Neural cell (in vitro differentiated cells): ENCODE measurements around the gene SLC25A21. TPM values are rescaled to one million over a fixed set of nuclear protein-coding genes. Genes with fewer than 3 reads are reported as not detected.

ENCODE experiments used
- H2AFZ ChIP-seq: fragments of 200-600, 300-800 bp; sonication (generic), shearing (Covaris generic); 2 replicates; pipeline ENCODE4 v1.6.0; 2014; ENCODE audit warnings: low read depth, mild to moderate bottlenecking, antibody characterized with exemption, low read length, moderate library complexity
- H3F3A ChIP-seq: fragments of 200-600 bp; shearing (Covaris generic); 2 replicates; pipeline ENCODE4 v1.6.1; 2016; ENCODE audit warnings: mild to moderate bottlenecking, moderate library complexity, mixed read lengths, antibody characterized with exemption, low read length; ENCODE audit not compliant: insufficient read depth, poor library complexity, severe bottlenecking
- H3K27ac ChIP-seq: fragments of 200-600, 300-800 bp; sonication (generic), shearing (Covaris generic); 2 replicates; pipeline ENCODE4 v1.5.1; 2014; ENCODE audit warnings: mild to moderate bottlenecking, low read length, moderate library complexity
- H3K27me3 ChIP-seq: fragments of 300-800, 200-600 bp; sonication (generic), shearing (Covaris generic); 2 replicates; pipeline ENCODE4 v1.6.0; 2014; ENCODE audit warnings: mild to moderate bottlenecking, low read depth, low read length, moderate library complexity; ENCODE audit not compliant: insufficient read depth
- H3K36me3 ChIP-seq: fragments of 300-800, 200-600 bp; sonication (generic), shearing (Covaris generic); 2 replicates; pipeline ENCODE4 v1.5.1; 2014; ENCODE audit warnings: mild to moderate bottlenecking, antibody characterized with exemption, low read length, moderate library complexity; ENCODE audit not compliant: insufficient read depth
- H3K4me2 ChIP-seq: fragments of 300-800, 200-600 bp; sonication (generic), shearing (Covaris generic); 2 replicates; pipeline ENCODE4 v1.6.0; 2014; ENCODE audit warnings: mild to moderate bottlenecking, low read length
- H3K4me3 ChIP-seq: fragments of 300-800, 200-600 bp; sonication (generic), shearing (Covaris generic); 2 replicates; pipeline ENCODE4 v1.5.1; 2014; ENCODE audit warnings: mild to moderate bottlenecking, low read length, moderate library complexity
- H3K79me2 ChIP-seq: fragments of 200-600 bp; shearing (Covaris generic); replicated peaks from 2 replicates; pipeline ENCODE4 v1.6.0; 2014; ENCODE audit warnings: mild to moderate bottlenecking, low read length, moderate library complexity; ENCODE audit not compliant: insufficient read depth
- H3K9ac ChIP-seq: fragments of 300-800, 200-600 bp; sonication (generic), shearing (Covaris generic); 2 replicates; pipeline ENCODE4 v1.6.1; 2016; ENCODE audit warnings: mild to moderate bottlenecking, low read length, mixed read lengths
- H3K9me2 ChIP-seq: fragments of 200-600 bp; shearing (Covaris generic); 2 replicates; pipeline ENCODE4 v1.6.1; 2016; ENCODE audit warnings: mild to moderate bottlenecking, low read length, mixed read lengths; ENCODE audit not compliant: insufficient read depth
- H3K9me3 ChIP-seq: fragments of 200-600, 300-800 bp; sonication (generic), shearing (Covaris generic); 2 replicates; pipeline ENCODE4 v1.6.1; 2016; ENCODE audit warnings: mild to moderate bottlenecking, mixed run types, low read length, moderate library complexity, mixed read lengths
- H4K20me1 ChIP-seq: fragments of 200-600 bp; shearing (Covaris generic); 2 replicates; pipeline ENCODE4 v1.6.1; 2016; ENCODE audit warnings: mild to moderate bottlenecking, mixed run types; ENCODE audit not compliant: insufficient read depth
- CTCF ChIP-seq: fragments of 450-650 bp; IDR thresholded peaks from 2 replicates; pipeline ENCODE4 v1.5.1; 2014; ENCODE audit warnings: antibody characterized with exemption, mild to moderate bottlenecking, moderate library complexity; ENCODE audit not compliant: poor library complexity, severe bottlenecking
- EP300 ChIP-seq: fragments of 450-650 bp; conservative IDR thresholded peaks from 2 replicates; pipeline ENCODE4 v1.6.1; 2014; ENCODE audit warnings: antibody characterized with exemption, mild to moderate bottlenecking, moderate library complexity; ENCODE audit not compliant: poor library complexity, severe bottlenecking
- EZH2 ChIP-seq: fragments of 200-600, 300-800 bp; shearing (Covaris generic), sonication (generic); IDR thresholded peaks from 2 replicates; pipeline ENCODE4 v1.6.1; 2014; ENCODE audit warnings: antibody characterized with exemption, low read length, borderline replicate concordance, mild to moderate bottlenecking; ENCODE audit not compliant: insufficient read depth, poor library complexity, severe bottlenecking
- MXI1 ChIP-seq: fragments of 450-650 bp; conservative IDR thresholded peaks from 2 replicates; pipeline ENCODE4 v1.6.1; 2014; ENCODE audit warnings: antibody characterized with exemption, mild to moderate bottlenecking; ENCODE audit not compliant: poor library complexity, severe bottlenecking
- POLR2AphosphoS5 ChIP-seq: IDR thresholded peaks from 2 replicates; pipeline ENCODE4 v1.6.1; 2012
- RAD21 ChIP-seq: fragments of 450-650 bp; conservative IDR thresholded peaks from 2 replicates; pipeline ENCODE4 v1.6.1; 2014; ENCODE audit warnings: antibody characterized with exemption, mild to moderate bottlenecking, moderate library complexity
- REST ChIP-seq: IDR thresholded peaks from 2 replicates; pipeline ENCODE4 v1.6.1; 2012; ENCODE audit warnings: borderline replicate concordance
- SMC3 ChIP-seq: fragments of 450-650 bp; conservative IDR thresholded peaks from 2 replicates; pipeline ENCODE4 v1.6.1; 2014; ENCODE audit warnings: antibody characterized with exemption, mild to moderate bottlenecking, moderate library complexity; ENCODE audit not compliant: poor library complexity
- TAF1 ChIP-seq: IDR thresholded peaks from 2 replicates; pipeline ENCODE4 v1.6.1; 2012; ENCODE audit warnings: low read depth
- polyA plus RNA-seq: library from polyadenylated mRNA; depleted of rRNA; stranded (reverse); fragments of >200 nt; gene quantifications from 2 replicates; pipeline ENCODE4 v1.2.3, GENCODE V29; 2014

The SLC25A21 gene
- polyA plus RNA-seq, 1 donor from 2014 or later: 0.35 TPM

- Histone ChIP-seq H4K20me1 (no peaks in the 10 kb centered on the region), H3F3A (no peaks in the 10 kb centered on the region), H2AFZ (no peak overlapping the region), H3K4me2 (no peak overlapping the region), H3K79me2 (no peaks in the 10 kb centered on the region), H3K9me2 (no peaks in the 10 kb centered on the region), H3K4me3 (no peak overlapping the region), H3K27ac (no peak overlapping the region), H3K9ac (no peak overlapping the region), H3K27me3 (no peaks in the 10 kb centered on the region), H3K36me3 (no peaks in the 10 kb centered on the region), H3K9me3 (no peaks in the 10 kb centered on the region)
- TF ChIP-seq REST (no peak), SMC3 (no peak), TAF1 (no peak), CTCF (no peak), EP300 (no peak), MXI1 (no peak), RAD21 (no peak), POLR2AphosphoS5 (no peak), EZH2 (no peak)
These were observed 125.6 kb downstream of the SLC25A21 start for GRCh38 chr14:37046815-37047214.

GRCh38 chr14:37045340-37046061, 126.9 kb downstream of the SLC25A21 start:
- Histone ChIP-seq H3K27ac (no peak overlapping the region), H2AFZ (no peak overlapping the region), H3K36me3 (no peaks in the 10 kb centered on the region), H3K9me3 (no peaks in the 10 kb centered on the region), H4K20me1 (no peaks in the 10 kb centered on the region), H3F3A (no peaks in the 10 kb centered on the region), H3K27me3 (no peaks in the 10 kb centered on the region), H3K9me2 (no peaks in the 10 kb centered on the region), H3K4me2 (no peak overlapping the region), H3K79me2 (no peaks in the 10 kb centered on the region), H3K9ac (no peak overlapping the region), H3K4me3 (no peak overlapping the region)
- TF ChIP-seq EZH2: no peak
